Hepatic stellate cell (primary cell): ENCODE data around the gene PIP4K2A.

Experiments used
- DNase-seq: peaks from one replicate; pipeline ENCODE4 v3.0.0; 2011; ENCODE audit warnings: low spot score

The PIP4K2A gene

DNA sequence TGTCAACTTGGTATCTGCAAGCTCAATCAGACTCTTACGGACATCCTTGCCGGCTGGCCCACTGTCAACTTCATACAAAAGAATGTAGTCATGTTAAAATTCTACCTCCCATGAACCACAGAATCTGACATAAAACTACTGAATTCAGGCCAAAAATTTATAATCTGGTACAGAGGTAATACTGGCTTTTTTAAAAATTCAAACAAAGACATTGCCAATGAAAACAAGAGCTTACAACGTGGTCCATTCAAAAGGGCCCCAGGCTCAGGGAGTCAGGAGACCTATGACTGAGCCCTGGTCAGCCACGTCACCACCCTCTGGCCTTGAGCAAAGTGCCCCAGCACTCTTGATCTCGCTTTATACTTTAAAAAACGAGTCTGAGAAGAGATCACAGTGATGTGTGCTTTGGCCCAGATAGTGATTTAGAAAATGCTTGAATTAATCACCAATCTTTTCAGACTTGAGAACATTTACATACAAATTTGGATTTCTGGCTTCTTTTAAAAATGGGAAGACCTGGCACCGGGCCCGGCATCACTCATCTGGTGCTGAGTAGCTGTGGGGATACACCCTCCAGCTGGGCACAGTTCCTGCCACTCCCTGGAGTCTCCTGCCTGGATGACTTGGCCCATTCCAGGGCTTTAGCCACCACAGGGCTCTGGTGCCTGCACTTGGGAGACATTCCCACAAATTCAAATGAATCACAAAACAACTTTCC lies 94.1 kb downstream of the PIP4K2A start:
- DNase-seq: peak; percentile 85

DNA sequence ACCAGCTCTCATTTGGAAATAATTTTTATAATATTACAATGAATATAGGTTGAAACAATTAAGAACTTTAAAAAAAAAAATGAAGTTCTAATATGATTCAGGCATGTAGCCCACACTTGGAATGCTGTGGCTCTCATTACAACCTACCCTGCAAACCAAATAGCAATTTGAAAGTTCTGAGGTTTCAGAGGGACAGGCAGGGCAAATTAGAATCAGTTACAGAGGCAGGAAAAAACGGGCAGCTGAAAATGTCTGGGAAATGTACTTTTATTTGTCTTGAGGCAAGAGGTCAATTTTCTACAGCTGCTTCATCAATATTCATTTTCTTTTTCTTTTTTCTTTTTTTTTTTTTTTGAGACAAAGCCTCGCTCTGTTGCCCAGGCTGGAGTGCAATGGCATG lies 95.3 kb downstream of the PIP4K2A start:
- DNase-seq: no peak

DNA sequence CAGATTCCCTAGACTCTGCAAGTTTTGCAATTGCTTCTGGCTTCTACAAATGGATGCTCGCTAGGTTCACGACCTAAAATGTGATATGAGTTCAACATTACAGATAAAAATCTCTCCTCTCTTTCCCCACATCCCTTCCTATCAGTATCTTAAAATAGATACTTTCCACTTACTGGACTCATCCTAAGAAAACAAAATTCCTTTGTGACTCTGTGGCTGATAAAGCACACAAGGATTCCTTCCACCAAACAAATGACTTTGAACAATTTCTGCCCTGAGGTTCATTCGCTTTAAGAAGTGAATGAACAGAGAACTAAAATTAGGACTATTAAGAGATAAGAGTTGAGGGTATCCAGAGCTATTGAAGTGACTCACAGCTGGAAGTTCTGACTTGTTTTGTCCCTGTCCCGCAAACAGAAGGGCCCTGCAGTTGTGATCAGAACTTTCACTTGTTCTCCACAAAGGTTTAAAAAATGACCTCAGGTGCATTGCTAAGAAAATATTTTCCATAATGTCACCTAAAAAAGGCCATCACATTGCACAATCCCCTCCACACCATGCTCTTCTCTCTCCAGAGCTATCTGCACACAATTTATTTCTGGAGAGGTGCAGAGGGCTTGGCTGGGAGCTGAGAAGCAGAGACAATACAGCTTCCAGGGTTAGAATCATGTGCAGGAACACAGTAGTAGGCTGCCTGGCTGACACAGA lies 96.1 kb downstream of the PIP4K2A start:
- DNase-seq: peak; percentile 34

DNA sequence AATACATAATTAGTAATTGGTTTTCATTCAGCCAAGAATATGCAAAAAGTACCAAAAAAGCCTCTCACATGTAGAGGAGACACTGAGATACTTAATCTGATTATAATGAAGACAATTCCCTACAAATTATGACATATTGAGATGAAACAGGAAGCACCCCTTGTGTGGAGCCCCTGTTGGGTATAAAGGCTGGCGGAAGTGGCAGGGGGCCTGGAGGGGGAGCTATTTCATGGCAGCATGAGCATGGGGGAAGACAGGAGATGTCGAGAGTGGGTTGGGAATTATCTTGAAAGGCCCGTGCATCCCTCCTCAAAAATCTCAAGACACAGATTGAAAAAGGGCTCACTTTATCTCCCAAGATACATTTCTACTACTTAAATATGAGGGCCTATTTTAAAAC lies 96.9 kb downstream of the PIP4K2A start:
- DNase-seq: no peak

DNA sequence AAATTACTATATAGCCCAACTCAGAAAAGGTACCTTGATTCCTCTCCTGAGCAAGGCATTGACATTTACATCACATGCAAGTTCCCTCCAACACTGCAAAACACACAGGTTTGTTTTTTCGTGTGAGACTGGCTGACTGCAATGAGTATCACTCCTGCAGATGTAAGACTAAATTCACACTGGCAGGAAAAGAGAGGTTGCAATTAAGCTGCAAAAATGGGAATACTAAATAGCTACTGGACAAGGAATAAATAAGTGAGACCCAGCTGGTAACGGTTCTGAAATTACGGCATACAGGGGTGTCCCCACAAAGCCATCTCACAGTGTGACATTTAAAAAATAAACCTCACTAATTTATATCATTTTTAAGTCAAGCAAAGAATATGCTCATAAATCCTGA lies 97.3 kb downstream of the PIP4K2A start:
- no peak for DNase-seq

DNA sequence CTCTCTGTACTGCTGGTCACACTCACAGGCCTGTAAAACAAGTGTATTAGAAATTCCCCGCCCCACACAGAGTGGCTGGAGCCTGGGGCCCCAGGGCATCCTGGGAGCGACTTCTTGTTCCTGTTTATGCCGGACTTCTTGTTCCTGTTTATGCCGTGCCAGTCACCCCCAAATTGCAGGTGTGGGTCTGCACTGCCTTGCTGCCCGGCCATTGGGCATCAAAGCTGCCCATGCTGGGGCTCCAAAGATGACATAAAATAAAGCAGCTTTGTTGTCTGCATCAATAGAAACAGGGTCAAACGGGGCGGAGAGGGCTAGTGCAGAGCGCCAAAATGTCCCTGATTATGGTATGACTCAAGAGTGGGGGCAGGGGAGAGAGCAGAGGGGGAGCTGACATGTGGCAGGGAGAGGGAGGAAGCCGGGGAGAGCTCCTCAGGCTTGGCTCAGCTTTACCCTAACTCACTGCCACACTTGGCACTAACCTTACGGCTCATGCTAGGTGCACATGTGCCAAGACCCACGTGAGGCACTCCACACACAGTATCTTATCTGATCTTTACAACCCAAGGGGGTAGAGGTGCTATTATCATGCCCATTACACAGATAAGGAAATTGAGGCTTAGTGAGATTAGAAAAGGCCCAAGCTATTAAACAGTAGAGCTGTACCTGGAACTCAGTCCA lies 98.4 kb downstream of the PIP4K2A start:
- no peak for DNase-seq

DNA sequence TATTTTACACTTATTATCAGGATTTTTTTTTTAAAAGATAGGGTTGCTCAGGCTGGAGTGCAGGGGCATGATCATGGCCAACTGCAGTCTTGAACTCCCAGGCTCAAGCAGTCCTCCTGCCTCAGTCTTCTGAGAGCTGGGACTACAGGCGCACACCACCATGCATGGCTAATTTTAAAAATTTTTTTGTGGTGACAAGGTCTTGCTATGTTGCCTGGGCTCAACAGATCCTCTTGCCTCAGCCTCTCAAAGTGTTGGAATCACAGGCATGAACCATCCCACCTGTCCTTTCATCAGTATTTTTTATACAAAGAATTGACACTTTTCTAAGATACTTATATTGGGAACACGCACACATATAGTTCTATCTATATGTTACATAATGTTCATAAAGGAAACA lies 99.3 kb downstream of the PIP4K2A start:
- DNase-seq: no peak

DNA sequence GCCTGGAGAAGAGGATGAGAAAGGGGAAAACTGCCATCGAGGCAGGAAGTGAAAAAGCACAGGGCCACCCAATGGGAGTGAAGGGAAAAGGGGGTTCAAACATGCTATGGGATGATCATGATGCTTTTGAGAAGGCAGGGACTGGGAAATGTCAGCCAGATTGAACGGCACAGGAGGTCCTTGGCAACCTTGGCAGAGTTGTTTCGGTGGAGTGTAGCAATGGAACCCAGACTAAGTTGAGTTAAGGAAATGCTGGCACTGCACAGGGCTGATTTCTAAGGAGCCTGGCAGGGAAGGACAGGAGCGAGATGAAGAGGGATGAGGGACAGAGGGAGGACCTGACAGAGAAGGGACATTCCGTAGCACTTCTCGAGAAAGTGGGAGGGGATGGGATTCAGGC lies 101.4 kb downstream of the PIP4K2A start:
- no peak for DNase-seq

DNA sequence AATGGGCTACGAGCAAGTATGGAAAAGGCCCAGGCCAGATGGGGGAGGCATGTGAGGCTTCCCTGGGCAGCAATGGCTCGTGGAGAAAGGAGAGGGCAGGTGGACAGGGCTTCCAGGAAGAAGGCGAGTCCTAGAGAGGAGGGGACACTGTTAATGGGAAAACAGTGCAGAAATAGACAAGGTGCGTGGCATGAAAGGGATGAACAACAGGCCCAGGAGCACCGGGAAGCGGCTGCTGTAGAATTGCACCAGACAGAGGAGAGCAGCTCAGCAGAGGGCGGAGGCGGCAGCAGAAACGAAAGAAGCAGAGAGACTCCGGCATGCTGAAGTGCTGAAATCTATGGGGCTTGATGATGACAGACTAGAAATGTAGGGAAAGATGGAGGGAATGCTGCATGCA lies 102.1 kb downstream of the PIP4K2A start:
- DNase-seq: no peak

DNA sequence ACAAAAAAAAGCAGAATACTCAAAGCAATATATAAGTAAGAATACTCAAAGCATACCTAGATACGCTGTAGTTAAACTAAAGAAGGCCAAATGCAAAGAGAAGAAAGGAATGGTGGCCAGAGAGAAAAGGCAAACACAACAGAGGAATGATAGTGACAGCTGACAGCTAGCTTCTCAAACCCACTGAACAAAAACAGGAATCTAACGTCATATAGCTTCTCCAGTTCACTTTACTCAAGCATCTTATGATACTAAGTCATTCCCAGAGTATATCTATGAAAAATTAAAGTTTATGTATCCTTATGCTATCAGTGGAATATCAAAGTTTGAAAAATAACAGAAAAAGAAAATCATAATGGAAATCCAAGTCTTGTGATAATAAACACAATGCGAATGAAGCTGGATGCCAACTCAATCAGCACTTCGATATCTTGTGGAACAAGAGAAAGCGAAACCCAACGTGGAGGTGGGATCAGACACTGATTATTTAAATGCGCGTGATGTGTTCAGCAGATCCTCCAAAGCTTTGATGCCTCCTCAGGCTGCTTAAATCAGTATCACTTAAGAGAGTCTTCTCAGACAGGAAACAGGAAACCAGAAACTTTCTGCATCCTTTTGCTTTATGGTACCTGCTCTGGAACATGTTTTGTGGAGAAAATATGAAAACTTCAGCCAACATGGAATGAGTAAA lies 102.8 kb downstream of the PIP4K2A start:
- no peak for DNase-seq

DNA sequence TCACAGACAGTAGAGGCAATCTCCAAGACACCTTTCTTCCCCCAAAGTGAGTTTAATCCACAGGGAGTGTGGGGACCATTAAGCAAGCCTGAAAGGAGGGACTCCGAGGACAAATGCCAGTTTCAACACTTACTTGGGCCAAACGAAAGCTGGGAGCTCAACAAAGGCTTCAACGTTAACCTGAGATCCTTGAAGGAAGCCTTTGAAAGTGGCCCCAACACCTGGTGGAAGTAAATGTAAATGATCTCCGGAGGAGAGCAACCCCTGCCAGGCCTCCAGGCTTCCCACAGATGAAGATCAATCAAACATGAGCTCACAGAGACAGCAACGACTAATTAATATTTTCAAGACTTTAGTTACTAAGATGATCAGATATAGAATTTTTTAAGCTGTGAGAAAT lies 103.8 kb downstream of the PIP4K2A start:
- no peak for DNase-seq

DNA sequence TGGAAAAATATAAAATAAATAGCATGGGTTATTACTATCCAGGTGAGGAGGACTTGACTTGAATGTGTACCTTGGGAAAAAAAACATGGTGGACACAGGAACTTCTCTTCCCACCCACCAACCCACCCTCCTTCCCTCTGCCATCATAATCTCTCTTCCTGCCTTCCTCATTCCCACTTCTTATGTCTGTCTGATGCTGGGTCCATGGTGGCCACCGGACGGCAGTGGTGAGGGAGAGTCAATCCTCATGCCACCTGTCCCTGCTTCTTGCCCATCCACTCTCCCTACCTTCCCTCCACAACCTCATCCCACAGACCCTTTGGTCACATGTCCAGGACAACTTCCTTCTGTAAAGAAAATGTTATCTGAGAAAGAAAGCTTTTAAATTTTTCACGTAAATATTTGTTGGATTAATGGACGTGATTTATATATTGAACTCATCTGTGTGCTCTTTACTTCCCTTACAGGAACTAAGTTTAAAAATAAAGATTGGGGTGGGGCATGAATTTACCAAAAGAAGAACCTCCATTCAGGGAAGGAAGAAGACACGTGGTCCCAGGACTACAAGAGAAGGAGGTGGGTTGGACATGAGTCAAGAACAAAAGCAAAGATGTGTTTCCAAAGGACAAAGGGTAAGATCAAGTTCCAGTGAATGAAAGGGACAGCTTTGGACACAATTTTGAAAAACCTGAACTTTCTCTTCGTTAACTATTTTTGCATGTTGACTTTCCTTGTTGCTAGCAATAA lies 104.5 kb downstream of the PIP4K2A start:
- DNase-seq: no peak

DNA sequence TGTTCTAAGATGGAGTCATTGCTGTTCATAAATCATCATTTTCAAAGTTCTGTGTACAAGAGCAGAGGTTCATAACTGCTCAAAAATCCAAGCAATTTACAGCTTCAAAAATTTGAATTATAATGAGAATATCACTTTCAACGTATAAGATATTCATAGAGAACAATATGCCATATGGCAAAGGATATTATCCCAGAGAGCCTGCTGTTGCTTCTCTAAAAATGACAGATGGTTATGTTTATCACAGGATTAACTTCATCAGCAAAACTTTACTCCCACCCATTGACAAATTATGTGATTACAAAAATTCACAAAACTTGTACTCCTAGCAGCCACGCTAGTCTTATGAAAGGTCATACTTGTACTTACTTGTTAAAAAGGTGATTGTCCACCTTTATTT lies 105.1 kb downstream of the PIP4K2A start:
- DNase-seq: no peak

DNA sequence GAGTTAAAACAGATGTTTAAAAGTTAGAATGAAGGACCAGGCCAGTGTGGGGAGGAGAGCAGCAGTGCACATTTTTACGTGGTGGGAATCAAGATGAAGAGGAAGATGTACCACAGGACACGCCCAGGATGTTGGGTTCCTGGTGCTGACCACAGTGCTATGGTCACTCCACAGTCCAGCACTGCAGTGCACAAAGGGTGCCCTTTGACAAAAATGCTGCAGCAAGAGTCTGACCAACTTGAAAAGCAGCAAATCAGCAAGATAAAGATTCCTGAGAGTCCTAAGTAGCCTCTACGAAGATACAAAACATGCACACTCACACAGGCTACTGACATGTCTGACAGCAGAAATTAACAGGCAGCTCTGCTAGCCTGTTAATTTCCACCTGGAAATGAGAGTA lies 107.1 kb downstream of the PIP4K2A start:
- DNase-seq: no peak

DNA sequence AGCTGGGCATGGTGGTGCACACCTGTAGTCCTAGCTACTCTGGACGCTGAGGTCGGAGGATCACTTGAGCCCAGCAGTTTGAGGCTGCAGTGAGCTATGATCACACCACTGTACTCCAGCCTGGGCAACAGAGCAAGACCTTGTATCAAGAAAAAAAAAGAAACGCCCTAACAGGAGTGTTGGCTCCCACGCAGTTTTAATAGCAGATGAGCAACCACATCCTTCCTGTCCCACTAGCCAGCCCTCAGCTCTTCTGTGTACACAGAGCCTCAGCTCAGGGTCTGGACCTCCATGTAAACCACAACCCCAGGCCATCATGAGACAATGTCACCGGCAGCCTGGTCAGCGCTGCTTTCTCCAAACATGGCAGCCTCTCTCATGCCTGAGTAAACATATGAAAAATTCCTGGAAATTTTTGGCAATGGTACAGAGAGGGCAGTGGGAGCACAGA lies 108.2 kb downstream of the PIP4K2A start:
- peak; percentile 16 for DNase-seq

DNA sequence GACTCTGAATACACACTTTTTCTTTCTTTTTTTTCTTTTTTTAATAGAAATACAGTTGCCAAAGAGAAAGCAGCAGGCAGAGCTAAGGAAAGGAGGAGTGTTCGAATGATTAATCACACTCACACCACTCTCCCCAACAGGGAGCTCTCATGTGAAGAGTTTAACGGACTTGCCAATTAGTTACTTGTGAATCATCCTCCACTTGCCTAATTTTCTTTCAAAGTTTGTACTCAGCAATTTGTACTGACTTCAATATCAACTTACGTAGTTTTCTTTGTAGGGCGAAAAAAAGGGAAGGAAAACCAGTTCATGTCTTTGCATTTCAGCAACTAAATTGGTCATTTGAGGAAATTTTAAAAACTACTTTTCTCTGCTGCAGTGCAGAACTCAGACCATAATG lies 109.2 kb downstream of the PIP4K2A start:
- DNase-seq: no peak

DNA sequence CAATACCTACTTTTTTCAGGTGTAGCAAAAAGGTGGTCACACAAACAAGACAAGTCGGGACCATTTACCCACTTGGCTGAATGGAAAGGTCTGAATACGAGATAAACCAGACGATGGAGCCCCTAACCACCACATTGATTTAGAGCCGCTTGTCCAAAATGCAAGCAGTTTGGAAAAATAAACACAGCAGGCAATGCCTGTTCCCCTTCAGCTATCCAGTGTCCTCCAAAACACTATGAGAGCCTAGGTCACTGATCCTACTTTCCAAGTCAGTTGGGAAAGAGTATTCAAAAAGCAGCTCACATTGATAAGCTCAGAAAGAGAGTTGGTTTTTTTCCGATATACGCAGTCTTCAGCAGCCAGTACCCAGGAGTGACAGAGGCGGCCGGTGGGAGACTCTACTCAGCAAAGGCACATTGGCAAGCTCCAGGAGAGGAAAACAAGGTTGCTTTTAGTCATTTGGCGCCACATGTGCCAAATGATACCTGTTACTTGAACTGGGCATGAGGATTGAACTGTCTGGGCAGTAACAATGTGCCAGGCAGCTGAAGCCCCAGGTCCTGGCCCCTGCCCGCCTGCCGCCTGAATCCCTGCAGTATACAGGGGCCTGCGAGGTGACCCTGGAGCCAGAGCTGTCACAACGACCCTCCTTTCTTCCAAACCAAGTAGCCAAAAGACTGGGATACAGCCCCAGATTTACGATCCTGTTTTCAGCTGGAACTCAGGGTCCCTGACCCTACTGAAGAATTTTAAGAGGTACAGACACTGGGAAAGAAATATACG lies 109.8 kb downstream of the PIP4K2A start:
- no peak for DNase-seq

DNA sequence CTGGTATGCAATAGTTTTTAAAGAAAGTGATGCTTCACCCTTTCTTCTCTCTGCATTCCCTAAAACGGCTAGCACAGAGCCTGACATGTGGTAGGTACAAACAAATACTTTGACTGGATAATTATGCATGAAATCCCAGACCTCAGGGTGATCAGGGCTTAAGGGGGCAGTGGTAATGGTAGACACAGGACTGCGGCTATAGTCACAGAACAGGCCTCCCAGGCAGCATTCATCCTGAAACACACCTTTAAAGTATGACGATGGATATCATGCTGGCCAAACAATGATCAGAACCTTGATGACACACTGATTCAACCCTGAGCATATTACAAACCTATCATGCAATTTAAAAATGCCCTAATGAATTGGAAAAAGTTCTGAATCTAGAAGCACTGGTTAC lies 110.8 kb downstream of the PIP4K2A start:
- DNase-seq: no peak

DNA sequence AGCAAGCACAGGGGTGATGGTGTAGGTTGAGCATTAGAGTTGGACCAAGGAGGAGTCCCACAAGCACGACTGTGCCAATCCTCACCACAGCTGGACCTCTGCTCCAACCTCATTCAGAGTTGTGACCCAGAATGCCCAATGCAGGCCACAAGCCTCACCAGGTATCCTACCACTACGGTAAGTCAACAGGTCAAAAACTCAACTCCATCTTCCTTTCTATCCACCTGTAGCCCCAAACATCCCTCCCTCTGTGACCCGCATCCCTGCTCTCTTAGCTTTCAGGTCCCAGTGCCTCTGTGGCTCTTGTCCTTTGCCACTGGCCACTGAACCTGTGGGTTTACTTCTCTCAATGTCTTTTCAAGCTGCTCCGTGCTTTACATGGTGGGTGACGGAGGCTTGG lies 112.8 kb downstream of the PIP4K2A start:
- DNase-seq: no peak

DNA sequence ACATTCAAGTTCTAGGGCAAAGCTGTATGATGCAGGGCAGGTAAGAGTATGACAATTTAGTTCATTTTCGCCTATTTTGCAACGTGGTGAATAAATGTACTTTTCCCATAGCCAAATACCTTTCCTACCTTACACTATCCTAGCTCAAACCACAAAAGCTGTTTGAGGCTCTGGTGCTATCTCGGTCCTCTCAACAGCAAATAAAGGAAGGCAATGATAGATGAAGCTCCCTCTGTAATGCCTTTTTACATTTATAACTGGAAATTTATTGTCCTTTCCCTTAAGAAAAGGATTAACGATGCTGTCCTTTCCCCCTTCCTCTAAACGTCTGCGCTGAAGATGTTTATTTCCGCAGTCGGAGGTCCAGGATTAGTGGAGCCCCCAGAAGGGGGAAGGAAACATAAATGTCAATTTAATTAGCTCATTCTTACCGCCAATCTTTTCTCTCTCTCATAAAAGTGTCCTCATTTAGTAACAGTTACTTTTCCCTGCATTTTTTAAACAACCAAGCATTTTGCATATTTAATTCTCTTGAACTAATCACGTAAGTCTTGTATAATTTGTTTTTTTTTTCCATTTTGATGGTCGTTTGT lies 114.6 kb downstream of the PIP4K2A start:
- DNase-seq: no peak
